CD4-positive, alpha-beta T cell treated with Interferon alpha-2 for 1 hour (primary cell): ENCODE data around the gene PTPRE.

Experiments used
- DNase-seq, 2 donors: peaks; one replicate each; pipeline ENCODE4 v3.0.0-alpha.2; 2020 to 2022

PTPRE gene

GRCh38 chr10:127908959-127909267 lies 2.0 kb downstream of the PTPRE start:
- no peak for DNase-seq

- DNase-seq, result no peak
These were observed 3.0 kb downstream of the PTPRE start for GRCh38 chr10:127909716-127910463.

GRCh38 chr10:127910464-127910770 lies 3.5 kb downstream of the PTPRE start:
- no peak for DNase-seq

DNA sequence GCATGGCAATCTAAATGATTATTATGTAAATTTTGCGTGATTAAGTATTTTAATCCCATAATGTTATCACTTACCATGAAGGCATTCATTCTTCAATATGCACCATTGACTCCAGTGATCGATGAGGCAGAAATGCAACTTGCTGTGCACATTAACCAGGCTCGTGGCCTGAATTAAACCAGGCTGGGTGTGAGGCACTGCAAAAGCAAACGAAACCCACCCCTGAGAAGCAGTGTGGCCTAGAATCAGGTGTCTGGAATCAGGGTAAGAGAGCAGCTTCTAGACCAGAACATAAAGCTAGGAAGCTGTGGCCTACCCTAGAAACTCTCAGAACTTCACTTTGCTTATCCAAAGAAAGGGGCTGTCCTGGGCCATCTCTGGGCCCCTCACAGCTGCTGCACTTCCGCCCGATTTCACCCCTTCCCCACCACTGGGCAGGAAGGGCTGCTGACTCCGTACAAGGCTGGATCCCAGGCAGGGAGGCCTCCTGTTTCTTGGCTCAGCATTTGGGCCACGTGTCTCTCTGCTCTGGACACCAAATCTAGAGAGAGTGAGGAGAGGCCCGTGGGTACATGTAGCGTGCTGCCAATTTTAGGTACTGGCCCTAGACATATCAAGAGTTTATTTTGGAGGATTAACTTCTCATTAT lies 4.4 kb downstream of the PTPRE start:
- no peak for DNase-seq

DNA sequence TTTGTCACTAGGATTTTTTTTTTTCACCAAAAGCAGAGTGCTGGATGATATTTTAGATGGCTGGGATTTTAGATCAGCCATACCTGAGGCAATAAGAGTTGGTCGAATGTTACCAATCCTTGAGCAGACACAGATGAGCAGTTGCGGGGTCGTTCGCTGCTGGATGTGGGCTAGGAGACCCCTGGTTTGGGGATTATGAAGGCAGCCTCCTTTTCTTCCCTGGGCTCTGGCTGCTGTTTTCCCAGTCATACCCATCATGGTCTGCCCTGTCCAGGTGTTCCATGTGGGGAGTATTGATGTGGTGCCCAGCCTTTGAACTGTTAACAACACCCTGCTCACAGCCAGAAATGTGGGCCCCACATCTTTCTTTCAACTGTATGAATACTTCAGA lies 5.0 kb downstream of the PTPRE start:
- DNase-seq, result no peak

DNA sequence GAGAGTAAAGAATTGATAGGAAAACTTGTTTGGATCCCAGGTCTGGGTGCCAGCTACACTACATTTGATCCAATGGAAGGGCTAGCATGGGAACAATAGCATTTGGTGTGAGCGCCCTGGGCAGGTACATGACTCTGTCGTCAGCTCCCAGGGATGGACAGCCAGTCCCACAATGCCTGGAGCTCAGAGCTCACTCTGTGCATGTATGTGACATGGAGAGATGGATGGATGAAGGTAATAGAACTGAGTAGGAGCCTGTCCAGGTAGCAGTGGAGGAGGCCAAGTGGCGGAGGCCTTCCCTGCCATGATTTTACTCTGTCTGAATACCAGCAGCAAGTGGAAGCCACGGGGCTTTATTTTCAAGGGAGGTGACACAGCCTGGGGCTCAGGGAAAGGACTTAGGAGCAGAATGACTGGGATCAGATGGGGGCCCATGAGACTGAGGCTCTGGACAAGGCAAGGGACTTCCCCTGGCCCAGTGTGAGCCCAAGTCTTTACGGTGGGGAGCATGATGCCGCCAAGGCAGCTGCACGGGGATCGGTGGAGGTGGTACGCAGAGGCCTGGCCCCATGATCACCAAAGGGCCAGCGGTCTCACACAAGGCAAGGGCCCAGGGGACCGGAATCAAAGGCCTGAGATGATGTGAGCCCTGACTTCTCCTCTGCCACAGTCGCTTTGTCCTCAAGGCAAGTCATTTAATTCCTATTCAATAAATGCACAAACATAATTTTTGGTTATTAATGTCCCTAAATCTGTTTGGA lies 5.9 kb downstream of the PTPRE start:
- DNase-seq, result no peak

DNA sequence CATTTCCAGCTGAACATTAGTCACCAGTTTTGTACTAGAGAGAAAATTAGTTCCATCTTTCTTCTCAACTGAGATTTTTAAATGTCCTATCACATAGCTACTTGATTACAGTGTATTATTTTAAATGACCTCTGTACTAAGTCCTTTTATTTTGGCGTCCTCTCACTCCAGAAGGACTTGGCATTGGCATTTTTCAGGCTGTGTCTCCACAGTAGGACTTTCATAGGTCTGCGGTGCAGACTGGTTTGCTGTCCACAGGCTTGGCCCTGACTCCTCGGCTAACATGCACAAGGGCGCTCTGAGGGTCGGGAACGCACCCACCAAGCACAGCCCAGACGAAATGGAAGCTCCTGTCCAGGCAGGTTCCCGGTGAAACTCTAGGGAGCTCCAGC lies 6.5 kb downstream of the PTPRE start:
- DNase-seq, result no peak

DNA sequence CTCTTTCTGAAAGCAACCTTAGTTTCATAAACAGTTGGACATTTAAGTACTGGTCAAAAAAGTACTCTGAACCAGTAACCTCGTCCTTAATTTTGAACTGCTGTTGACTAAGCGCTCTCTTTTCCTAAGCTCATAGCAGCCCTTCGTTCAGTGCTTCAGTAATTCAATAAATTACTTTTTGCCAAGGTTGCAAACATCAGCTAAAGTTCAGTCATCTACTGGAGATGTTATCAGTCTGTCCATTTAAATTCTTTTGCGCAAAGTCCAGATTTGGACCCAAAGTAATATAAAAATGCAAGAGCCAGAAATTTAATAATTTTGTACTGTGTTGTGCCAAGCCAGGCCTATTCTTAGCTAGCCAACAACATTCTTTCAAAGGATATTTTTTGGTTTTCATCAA lies 8.4 kb downstream of the PTPRE start:
- DNase-seq, result no peak

- DNase-seq, result no peak
These were observed 9.9 kb downstream of the PTPRE start for GRCh38 chr10:127916826-127917225.

DNA sequence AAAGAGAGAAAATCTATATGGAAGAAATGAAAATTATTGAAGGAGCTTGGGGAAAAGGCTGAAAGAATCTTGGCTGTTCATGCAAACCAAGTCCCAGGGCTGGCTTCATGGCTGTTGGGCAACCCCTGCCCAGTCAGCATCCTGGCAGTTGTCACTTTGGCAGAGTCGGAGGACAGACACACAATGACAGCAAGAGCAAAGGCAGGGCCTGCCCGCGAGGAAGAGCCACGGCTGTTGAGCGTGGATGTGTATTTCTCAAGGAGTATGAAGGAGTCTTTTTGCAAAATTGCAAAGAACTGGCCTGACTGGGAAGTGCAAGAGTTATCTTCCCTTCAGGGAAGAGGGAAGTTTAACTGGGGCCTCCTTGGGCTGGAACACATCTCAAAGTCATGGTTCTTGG lies 11.7 kb downstream of the PTPRE start:
- no peak for DNase-seq

DNA sequence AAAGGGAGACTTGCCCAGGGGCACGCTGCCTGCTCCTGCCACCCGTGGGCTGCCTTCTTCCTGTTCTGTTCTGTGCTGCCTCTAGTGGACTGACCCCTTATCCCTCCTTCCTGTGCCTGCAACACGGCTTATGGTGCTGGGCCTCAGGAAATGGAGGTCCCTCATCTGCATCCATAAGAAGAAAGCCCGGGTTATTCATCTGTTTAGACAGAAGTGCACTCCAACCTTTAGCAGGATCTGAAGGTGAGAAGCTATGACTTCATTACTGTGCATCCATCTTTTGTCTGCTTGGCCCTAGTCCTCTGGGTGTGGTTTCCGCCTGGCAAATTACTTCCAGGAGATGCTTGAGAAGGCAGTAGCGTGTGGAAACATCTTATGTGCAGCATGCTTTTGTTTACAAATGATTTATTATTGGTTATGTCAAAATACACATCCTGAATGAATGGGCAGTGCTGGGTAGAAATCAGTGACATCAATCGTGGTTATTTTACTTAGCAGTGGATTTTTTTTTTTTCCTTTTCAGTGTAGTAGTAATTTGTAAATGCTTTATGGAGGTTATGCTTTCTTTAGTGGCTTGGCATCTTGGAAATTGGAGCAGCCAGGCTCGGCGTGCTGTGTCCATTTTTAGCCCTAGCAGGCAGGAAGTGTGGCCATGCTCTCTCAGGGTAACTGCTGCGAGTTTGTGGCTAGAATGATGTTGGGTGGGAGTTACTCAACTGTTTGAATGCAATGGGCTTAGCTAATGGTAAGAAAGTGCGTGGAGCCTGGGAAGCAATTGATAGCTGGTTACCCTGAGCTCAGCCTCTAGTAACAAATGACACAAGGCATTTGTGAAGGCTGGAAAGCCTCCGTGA lies 12.7 kb downstream of the PTPRE start:
- DNase-seq, result no peak

- no peak for DNase-seq
These were observed 13.6 kb downstream of the PTPRE start for GRCh38 chr10:127920306-127921074.

GRCh38 chr10:127921075-127921752 lies 14.3 kb downstream of the PTPRE start:
- DNase-seq, result no peak

DNA sequence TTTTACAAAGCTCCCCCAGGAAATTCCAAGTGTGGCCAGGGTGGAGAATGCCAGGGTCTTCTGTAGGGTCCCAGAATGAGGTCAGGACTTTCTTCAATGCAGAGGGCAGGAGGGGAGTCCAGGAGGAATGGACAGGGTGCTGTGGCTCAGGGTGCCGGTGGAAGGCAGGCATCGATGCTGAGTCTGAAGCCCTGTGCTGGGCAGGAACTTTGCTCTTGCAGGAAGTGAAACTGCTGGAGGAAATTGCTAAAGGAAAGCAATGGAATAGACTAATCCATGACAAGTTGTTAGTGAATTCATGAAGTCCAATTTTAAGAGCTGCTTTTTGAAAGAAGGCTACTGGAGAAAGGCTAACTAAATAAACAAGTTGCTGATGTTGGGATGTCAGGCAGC lies 14.8 kb downstream of the PTPRE start:
- DNase-seq, result no peak

DNA sequence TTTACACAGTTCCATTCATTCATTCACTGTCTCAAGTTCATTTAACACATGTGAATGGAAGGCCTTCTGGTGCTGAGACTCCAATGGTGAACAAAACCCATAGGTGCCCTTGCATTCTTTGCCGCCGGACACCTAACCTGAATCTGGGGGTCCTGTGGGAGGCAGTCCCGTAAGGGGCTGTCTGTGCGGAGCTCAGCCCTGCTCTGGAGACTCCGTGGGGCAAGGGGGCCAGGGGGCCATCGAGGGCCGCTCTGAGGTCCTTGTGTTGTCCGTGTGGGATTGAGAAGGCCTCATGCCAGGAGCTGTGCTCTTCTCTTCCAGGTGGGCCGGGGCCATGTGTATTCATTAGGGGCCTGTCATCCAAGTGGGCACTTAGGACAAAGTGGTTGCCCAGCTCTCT lies 15.3 kb downstream of the PTPRE start:
- no peak for DNase-seq

- DNase-seq, result no peak
These were observed 15.9 kb downstream of the PTPRE start for GRCh38 chr10:127922675-127923366.

GRCh38 chr10:127923646-127924045 lies 16.7 kb downstream of the PTPRE start:
- DNase-seq, result no peak

DNA sequence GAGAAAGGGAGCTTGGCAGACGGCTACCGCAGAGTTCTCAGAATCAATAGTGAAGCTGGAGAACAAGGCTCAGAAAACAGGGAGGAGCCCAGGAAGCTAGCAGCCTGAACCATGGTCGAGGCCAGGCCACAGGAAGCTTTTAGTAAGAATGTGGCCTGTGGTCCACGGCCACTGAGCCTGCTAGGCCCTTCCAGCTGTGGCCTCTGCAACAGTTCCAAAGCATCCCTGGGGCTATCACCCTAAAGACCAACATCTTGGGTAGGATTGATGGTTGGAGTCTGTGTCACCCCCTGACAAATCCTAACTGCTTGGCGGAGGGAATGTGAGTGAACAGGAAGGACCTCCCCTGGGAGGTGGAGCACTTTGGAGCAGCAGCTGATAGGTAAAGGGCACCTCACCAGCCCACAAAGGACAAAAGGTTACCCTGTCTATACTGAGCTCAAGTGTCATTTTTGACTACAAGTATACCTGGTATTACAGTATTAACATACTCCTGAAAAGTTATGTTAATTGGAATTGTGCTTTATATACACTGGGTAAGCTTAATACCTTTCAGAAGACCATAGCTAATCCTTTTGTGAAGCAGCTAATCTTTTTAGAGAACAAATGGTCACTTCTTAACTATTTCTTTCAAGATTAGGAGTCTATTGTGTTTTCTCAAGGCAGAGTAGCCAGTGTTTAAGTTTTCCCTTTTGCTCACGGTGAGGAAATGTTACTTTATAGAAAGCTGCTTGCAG lies 18.7 kb downstream of the PTPRE start:
- DNase-seq, result no peak

DNA sequence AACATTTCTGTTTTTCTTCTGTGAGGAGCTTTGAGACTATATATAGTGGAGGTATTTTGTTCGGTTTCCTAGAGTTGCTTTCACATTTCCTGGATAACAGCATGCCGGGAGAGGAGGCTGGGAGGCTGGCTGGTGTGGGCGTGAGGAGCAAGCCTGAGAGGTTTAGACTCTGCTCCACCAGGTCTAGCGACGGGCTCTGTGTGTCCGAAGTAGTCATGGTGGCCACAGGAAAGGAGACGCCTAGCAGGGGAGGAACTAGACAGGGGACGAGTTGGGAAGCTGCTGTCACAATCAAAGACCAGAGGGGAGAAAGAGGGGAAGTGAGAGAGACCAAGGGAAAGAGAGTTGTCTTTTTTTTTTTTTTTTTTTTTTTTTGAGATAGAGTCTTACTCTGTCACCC lies 19.6 kb downstream of the PTPRE start:
- DNase-seq, result peak in 1 of 2 donors; percentile 22

DNA sequence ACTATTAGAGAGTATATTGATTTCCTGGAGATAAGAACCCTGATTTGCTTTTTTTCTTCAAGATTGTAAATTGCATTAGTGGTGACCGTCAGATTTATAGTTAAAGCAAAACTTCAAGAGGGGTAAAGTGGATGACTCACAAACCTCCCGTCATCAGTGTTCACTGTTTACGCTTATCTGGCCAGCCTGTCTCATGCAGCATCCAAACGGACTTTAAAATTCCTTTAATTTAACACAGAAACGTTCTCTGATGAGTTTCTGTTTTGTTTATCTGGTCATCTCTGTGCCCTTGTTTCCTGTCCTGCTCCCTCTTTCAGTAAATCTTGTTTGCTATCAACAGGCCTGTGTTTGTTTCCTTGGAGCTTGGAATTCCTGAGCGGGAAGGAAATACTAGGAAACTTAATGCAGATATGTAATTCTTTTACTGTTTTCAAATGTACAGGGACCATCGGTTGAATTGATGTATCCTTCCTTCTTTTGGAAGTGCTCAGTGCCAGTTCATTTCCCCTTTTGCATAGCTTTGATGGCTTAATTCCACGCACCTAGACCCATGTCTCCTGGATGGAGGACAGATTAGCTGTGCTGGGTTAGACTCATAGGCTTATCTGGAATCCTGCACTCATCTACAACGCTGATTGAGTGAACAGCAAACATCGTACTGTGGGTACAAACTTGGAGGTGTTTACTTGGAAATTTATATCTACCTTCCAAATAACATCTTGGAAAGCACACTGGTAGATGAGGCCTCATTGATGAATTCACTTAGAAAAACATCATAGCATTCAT lies 21.3 kb downstream of the PTPRE start:
- DNase-seq, result no peak
